Measurements from ENCODE around the gene NIFK. TPM values are rescaled to one million over a fixed set of nuclear protein-coding genes. Genes with fewer than 3 reads are reported as not detected.
"Not testable (repeated sequence)": the region's sequence is repeated elsewhere in the genome, so short reads cannot be mapped to it uniquely, and the experiment has no call there.

The NIFK gene
- polyA plus RNA-seq, 1 donor from 2014 or later: 72.4 TPM

DNA sequence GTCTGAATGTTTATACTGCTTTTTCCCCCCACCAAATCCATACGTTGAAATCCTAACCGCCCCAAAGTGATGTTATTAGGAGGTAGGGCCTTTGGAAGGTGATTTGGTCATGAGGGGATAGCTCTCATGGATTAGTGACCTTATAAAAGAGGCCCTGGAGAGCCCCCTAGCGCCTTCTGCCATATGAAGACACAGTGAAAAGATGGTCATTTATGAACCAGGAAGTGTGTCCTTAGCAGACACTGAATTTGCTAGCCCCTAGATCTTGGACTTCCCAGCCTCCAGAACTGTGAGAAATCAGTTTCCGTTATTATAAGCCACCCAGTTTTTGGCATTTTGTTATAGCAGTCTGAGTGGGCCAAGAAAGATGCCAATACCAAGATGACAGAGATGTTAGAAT, 11.5 kb upstream of the NIFK start:
- Mint-ChIP-seq H3K4me3 (no peak overlapping the region), H3K4me1 (peaks cover 0 to 6% (median 1%) of the 10 kb centered on the region in 3 donors), H3K9me3 (no peaks in the 10 kb centered on the region), H3K27ac (no peak overlapping the region), H3K27me3 (no peaks in the 10 kb centered on the region), H3K36me3 (peaks cover 1% of the 10 kb centered on the region)

DNA sequence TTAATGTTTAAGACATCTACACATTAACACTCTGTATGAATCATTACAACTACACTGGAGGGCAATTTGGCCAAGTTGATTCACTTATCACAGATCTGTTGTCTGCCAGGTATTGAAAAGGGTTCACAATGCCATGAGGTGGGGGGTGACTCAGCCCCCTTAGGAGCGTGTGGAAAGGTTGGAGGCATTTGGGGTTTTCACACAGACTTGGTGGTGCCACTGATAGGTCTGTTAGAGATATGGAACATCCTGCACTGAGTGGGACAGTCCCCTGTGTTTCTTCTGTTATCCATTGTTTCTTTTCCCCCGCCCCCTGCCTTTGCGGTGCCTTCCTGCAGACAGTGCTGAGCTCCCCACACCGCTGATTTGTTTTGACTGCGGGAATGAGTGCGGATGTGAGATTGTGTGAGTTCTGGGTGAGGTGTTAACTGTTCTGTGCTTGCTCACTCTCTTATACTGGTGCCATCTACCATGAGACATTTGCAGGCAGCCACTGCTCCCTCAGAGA, 9.4 kb upstream of the NIFK start:
- peaks cover 0 to 1% (median 0%) of the 10 kb centered on the region in 3 donors for H3K4me1 Mint-ChIP-seq
- H3K27me3 Mint-ChIP-seq: no peaks in the 10 kb centered on the region
- H3K36me3 Mint-ChIP-seq: peaks cover 1% of the 10 kb centered on the region
- no peaks in the 10 kb centered on the region for H3K9me3 Mint-ChIP-seq
- no peak overlapping the region for H3K4me3 Mint-ChIP-seq
- no peak overlapping the region for H3K27ac Mint-ChIP-seq

DNA sequence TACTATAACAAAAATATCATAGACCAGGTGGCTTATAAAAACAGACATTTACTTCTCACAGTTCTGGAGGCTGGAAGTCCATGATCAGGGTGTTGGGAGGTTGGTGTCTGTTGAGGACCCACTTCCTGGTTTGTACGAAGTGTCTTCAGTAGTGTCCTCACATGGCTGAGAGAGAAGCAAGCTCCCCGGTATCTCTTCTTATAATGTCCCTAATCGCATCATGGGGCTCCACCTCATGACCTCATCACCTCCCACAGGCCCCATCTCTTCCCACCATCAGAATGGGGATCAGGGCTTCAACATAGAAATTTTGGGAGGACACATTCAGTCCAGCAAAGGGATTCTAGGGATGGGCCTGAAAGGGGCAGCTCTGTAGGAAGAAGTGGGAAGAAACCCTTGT, 4.8 kb upstream of the NIFK start:
- Mint-ChIP-seq H3K27me3 (no peaks in the 10 kb centered on the region), H3K36me3 (no peaks in the 10 kb centered on the region), H3K9me3 (no peaks in the 10 kb centered on the region), H3K4me1 (peaks cover 0 to 8% (median 4%) of the 10 kb centered on the region in 3 donors), H3K27ac (no peak overlapping the region), H3K4me3 (no peak overlapping the region)

DNA sequence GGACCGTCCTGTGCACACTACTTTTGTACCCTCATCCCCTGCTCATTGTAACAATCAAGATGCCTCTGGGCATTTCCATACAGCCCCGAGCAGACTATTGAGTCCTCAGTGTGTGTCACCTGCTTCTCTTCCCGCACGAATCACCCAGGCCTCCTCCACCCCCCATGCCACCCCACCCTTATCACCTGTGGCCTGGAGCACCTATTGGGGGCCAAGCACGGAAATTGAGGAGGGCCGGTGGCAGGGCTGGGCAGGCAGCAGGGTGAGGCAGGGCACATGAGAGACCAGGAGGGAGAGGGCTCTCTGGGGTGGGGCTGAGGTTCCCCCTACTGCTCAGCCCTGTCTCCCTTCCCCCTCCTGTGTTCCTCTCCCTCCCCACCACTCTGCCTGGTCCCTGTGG, 4.3 kb upstream of the NIFK start:
- H3K9me3 Mint-ChIP-seq: no peaks in the 10 kb centered on the region
- H3K4me1 Mint-ChIP-seq: peaks cover 1 to 8% (median 7%) of the 10 kb centered on the region in 3 donors
- H3K27me3 Mint-ChIP-seq: no peaks in the 10 kb centered on the region
- no peak overlapping the region for H3K27ac Mint-ChIP-seq
- no peaks in the 10 kb centered on the region for H3K36me3 Mint-ChIP-seq
- H3K4me3 Mint-ChIP-seq: peak overlapping the region in 1 of 4 donors; percentile 68

DNA sequence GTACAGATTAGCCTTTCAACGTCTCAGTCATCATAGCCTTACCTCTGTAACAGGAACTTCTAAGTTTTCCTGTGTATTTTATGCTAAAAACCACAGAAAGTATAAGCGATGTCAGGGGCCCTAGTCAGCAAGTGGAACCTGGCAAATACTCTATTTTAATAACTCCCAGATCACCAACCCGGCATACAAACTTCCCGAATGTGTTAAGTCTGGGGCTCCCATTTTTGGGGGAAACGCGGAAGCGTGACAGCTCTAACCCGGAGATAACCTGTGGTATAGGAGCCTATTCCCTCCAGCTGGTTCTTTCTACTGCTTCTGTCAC, 574 bp downstream of the NIFK start:
- peaks cover 18 to 20% (median 19%) of the 10 kb centered on the region in 3 donors for H3K4me1 Mint-ChIP-seq
- peak overlapping the region; percentile 92 to 98 (median 96) for H3K27ac Mint-ChIP-seq
- H3K36me3 Mint-ChIP-seq: no peaks in the 10 kb centered on the region
- no peaks in the 10 kb centered on the region for H3K27me3 Mint-ChIP-seq
- H3K4me3 Mint-ChIP-seq: peak overlapping the region; percentile 97 to 100 (median 98)
- H3K9me3 Mint-ChIP-seq: no peaks in the 10 kb centered on the region

DNA sequence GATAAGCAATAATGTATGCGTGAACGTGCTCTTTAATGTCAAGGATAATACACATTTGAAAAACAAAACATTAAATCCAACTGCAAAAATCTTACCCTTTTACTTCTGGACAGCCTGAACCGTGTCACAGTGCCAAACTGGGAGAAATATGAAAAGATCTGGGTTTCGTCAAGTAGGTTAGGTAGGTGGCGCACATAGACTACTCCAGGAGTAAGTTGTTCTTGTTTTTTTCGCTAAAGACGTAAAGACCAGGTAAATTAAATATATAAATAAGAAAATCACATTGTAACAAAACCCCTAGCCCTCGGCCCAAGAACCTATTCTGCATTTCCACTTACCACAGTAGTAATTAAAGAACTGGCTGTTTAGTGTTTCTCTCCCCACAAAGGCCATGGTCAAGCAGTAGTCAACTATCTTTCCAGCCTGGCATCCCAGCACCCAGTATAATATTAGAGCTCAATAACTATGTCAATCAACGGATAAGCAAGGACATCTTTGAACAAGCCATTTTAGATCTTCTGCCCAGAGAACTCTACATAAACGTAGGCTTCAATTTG, 1.1 kb downstream of the NIFK start:
- H3K36me3 Mint-ChIP-seq: no peaks in the 10 kb centered on the region
- H3K4me3 Mint-ChIP-seq: peak overlapping the region; percentile 97 to 100 (median 98)
- peaks cover 18 to 20% (median 20%) of the 10 kb centered on the region in 3 donors for H3K4me1 Mint-ChIP-seq
- H3K27me3 Mint-ChIP-seq: no peaks in the 10 kb centered on the region
- H3K27ac Mint-ChIP-seq: peak overlapping the region; percentile 92 to 98 (median 96)
- H3K9me3 Mint-ChIP-seq: no peaks in the 10 kb centered on the region

DNA sequence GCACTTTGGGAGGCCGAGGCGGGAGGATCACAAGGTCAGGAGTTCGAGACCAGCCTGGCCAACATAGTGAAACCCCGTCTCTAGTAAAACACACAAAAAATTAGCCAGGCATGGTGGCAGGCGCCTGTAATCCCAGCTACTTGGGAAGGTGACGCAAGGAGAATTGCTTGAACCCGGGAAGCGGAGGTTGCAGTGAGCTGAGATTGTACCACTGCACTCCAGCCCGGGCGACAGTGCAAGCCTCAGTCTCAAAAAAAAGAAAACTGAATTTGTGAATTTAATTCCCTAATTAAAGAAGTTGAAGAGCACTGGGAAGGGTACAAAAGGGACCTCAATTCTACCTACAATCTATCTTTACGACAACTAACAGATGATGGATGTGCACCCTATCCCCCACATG, 2.1 kb downstream of the NIFK start:
- peak overlapping the region in 1 of 4 donors; percentile 100 for H3K4me3 Mint-ChIP-seq
- not testable (repeated sequence) for H3K36me3 Mint-ChIP-seq, H3K27me3 Mint-ChIP-seq, H3K9me3 Mint-ChIP-seq, H3K27ac Mint-ChIP-seq
- peaks cover 18 to 20% (median 20%) of the 10 kb centered on the region in 3 donors for H3K4me1 Mint-ChIP-seq

DNA sequence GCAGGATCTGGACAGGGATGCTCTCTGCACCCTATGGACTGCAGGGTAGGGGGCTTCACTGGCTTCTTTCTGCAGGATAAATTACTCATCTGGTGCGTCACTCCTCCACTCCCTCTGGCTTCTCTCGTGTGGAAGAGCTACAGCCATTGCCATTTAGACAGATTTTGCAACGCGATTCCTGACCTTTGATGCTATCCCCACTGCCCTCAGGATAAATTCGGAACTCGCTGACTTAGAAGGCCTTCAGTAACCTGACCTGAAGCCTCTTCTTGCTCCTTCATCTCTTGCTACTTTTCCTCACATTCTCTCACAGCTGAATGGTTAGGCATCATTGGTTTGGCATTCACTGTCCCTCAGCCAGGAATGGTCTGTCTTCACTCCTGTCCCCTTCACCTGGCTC, 5.3 kb downstream of the NIFK start:
- no peaks in the 10 kb centered on the region for H3K27me3 Mint-ChIP-seq
- no peak overlapping the region for H3K4me3 Mint-ChIP-seq
- H3K36me3 Mint-ChIP-seq: peaks cover 2% of the 10 kb centered on the region
- no peaks in the 10 kb centered on the region for H3K9me3 Mint-ChIP-seq
- peak overlapping the region in 1 of 3 donors; percentile 35 for H3K27ac Mint-ChIP-seq
- peaks cover 11 to 20% (median 15%) of the 10 kb centered on the region in 3 donors for H3K4me1 Mint-ChIP-seq

DNA sequence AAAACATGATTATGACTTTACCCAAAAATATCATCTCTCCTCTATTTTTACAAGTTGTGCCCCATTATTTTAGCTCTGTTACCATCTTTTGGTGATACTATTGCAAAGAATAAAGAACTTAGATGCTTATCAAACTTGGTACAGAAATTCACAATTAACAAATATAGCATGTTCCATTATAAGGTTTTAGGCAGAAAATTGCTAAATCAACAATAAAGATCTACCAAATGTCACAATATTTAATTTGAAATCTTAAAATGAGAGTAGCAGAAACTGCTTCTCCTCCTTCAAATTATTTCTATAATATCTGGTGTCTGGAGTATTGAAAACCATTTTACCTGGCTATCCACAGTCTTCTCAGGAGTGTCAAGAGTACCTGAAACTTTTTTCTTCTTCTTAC, 8.7 kb downstream of the NIFK start:
- Mint-ChIP-seq H3K4me3 (no peak overlapping the region), H3K27me3 (no peaks in the 10 kb centered on the region), H3K4me1 (peaks cover 0 to 7% (median 0%) of the 10 kb centered on the region in 3 donors), H3K27ac (no peak overlapping the region), H3K9me3 (no peaks in the 10 kb centered on the region), H3K36me3 (peaks cover 8% of the 10 kb centered on the region)

DNA sequence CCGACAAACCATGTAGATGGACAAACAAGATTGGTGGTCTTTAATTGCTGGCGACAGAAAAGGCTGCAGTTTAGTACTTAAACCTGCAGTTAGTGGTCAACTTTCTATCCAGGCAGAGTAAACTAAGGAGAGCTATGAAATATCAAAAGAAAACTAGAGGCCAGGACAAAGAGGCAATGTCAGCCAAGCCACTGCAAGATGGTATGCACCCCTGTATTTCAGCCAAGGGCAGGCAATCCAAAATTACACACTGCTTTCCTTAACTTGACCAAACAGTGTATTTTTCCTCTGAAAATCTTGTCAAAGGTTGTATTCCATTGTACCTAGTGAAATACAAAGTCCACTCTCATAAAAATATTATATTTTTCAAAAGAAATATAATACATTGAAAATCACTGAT, 9.3 kb downstream of the NIFK start:
- H3K36me3 Mint-ChIP-seq: peaks cover 8% of the 10 kb centered on the region
- no peaks in the 10 kb centered on the region for H3K9me3 Mint-ChIP-seq
- H3K4me1 Mint-ChIP-seq: peaks cover 0 to 7% (median 0%) of the 10 kb centered on the region in 3 donors
- H3K27me3 Mint-ChIP-seq: no peaks in the 10 kb centered on the region
- H3K27ac Mint-ChIP-seq: no peak overlapping the region
- no peak overlapping the region for H3K4me3 Mint-ChIP-seq

DNA sequence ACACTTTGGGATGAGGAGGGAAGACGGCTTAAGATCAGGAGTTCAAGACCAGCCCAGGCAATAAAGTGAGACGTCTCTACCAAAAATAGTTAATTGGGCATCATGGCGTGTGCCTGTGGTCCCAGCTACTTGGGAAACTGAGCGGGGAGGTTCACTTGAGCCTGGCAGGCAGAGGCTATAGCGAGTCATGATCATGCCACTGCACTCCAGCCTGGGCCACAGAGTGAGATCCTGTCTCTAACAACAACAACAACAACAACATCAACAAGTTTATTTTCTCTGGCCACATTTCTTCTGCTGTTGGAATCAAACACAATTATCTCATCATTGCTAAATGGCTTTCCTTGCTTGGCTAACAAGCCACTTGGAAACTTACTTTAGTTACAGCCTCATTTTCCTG, 13.4 kb downstream of the NIFK start:
- no peaks in the 10 kb centered on the region for H3K27me3 Mint-ChIP-seq
- H3K4me3 Mint-ChIP-seq: no peak overlapping the region
- peaks cover 5% of the 10 kb centered on the region for H3K36me3 Mint-ChIP-seq
- no peaks in the 10 kb centered on the region for H3K9me3 Mint-ChIP-seq
- H3K4me1 Mint-ChIP-seq: peaks cover 0 to 3% (median 3%) of the 10 kb centered on the region in 3 donors
- H3K27ac Mint-ChIP-seq: peak overlapping the region in 1 of 3 donors; percentile 32

DNA sequence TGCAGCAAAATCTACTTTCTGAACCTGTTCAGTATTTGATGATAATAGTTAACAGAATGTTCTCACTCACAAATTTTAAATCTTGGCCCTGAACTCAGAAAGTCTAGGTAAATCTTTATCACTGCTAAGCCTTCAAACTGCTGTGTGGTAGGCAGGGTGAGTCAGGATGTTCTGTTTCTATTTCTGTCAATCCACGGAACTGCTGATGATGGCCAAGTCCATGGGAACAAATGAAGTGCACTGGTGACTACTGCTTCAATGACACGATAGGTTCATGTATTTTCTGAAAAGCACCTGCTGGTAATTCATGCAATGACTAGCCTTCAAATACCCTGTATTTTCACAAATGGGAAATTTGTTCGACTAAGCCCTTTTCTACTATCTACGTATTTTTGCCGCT, 14.2 kb downstream of the NIFK start:
- Mint-ChIP-seq H3K4me1 (peaks cover 0 to 3% (median 3%) of the 10 kb centered on the region in 3 donors), H3K4me3 (no peak overlapping the region), H3K27me3 (no peaks in the 10 kb centered on the region), H3K9me3 (no peaks in the 10 kb centered on the region), H3K36me3 (peaks cover 5% of the 10 kb centered on the region), H3K27ac (peak overlapping the region in 1 of 3 donors; percentile 32)

DNA sequence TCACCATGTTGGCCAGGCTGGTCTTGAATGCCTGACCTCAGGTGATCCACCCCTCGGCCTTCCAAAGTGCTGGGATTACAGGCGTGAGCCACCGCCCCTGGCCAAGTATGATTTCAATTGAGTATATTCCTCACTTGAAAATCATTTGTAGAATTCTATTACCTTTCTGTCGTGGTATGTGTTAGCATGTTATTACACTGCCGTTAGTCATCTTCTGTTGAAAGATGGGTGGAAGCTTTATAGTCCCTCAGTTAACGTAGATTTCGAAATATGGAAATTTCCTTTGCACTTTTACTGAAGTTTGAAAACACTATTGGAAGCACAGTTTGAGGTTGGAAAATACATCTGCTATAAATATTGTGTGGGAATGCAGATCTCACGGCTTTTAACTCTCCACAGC, 14.7 kb downstream of the NIFK start:
- H3K36me3 Mint-ChIP-seq: peaks cover 5% of the 10 kb centered on the region
- H3K4me1 Mint-ChIP-seq: peaks cover 0 to 3% (median 3%) of the 10 kb centered on the region in 3 donors
- H3K27me3 Mint-ChIP-seq: no peaks in the 10 kb centered on the region
- H3K27ac Mint-ChIP-seq: no peak overlapping the region
- H3K9me3 Mint-ChIP-seq: no peaks in the 10 kb centered on the region
- no peak overlapping the region for H3K4me3 Mint-ChIP-seq

DNA sequence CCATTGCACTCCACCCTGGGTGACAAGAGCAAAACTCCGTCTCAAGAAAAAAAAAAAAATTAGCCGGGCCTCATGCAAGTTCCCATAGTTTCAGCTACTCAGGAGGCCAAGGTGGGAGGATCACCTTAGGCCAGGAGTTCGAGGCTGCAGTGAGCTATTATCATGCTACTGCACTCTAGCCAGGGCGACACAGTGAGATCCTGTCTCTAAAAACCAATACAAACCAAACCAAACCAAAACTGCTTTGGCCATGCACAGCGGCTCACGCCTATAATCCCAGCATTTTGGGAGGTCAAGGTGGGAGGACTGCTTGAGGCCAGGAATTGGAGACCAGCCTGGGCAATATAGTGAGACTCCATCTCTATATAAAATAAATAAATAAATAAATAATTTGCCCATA, 19.1 kb downstream of the NIFK start:
- H3K4me3 Mint-ChIP-seq: no peak overlapping the region
- no peaks in the 10 kb centered on the region for H3K9me3 Mint-ChIP-seq
- peaks cover 0 to 5% (median 3%) of the 10 kb centered on the region in 3 donors for H3K4me1 Mint-ChIP-seq
- H3K27me3 Mint-ChIP-seq: no peaks in the 10 kb centered on the region
- no peak overlapping the region for H3K27ac Mint-ChIP-seq
- H3K36me3 Mint-ChIP-seq: no peaks in the 10 kb centered on the region

DNA sequence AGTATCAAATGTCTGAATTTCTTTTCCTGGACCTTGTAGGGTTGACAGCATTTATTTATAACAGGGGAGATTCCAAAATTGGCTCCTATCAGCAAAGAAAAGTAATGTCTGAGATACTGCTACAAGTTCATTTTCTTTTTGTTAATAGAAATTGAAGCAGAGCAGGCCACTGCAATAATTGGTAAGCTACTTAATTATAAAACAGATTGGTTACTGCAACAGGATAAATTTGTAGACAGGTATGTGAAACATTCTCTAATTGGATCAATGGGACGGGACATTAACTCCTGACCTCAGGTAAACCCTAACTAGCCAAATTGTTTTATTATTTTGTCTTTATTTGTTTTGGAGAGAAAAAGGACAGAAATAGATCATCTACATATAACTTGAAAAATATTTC, 20.5 kb downstream of the NIFK start:
- Mint-ChIP-seq H3K27ac (no peak overlapping the region), H3K4me1 (peaks cover 0 to 5% (median 3%) of the 10 kb centered on the region in 3 donors), H3K4me3 (no peak overlapping the region), H3K27me3 (no peaks in the 10 kb centered on the region), H3K9me3 (no peaks in the 10 kb centered on the region), H3K36me3 (no peaks in the 10 kb centered on the region)

DNA sequence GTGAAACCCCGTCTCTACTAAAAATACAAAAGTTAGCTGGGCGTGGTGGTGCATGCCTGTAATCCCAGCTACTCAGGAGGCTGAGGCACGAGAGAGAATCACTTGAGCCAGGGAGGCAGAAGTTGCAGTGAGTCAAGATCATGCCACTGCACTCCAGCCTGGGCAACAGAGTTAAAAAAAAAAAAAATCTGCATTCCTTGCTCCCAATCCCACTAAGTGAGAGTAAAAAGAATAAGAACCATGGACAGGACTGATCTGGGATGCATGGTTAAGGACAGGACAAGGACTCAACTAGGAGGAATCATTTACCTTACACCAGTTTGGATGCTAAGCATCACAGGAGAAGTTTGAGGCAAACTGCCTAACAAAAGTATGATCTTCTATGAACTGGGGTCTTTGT, 25.2 kb downstream of the NIFK start:
- not testable (repeated sequence) for H3K9me3 Mint-ChIP-seq, H3K4me1 Mint-ChIP-seq, H3K27ac Mint-ChIP-seq, H3K4me3 Mint-ChIP-seq, H3K27me3 Mint-ChIP-seq, H3K36me3 Mint-ChIP-seq

Measured in IgD-negative memory B cell (primary cell).